ENCODE measurements around the gene KAT6B. TPM values are rescaled to one million over a fixed set of nuclear protein-coding genes. Genes with fewer than 3 reads are reported as not detected.

The KAT6B gene
- polyA plus RNA-seq, 2 donors: 4.7 to 6.7 TPM

DNA sequence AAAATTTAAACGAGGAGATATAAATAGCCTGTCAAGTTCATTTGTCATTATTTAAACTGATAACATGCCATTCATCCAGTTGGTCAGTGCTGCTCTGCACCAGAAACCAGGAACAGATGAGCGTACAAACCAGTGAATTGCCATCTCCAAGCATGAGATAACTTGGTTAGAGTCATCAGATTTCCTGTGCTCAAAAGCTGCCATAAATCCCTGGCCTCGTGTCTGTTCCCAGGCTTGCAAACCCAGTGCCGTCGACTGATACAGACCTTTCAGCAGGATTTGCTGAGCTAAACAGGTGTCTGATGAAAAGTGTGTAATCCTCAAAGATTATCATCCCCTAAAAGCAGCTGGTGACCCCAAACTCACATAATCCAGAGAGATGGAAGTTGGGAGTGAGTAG is 189.0 kb downstream of the KAT6B start:
- H3K27me3 ChIP-seq (ENCODE audit: control insufficient read depth in 1 of 2, insufficient read depth in 2 of 2, low read length in 2 of 2): no peaks in the 10 kb centered on the region
- H3K27ac ChIP-seq (ENCODE audit: low read depth in 2 of 2, low read length in 1 of 2): no peak overlapping the region
- H3K9me3 ChIP-seq (ENCODE audit: control insufficient read depth in 2 of 2, insufficient read depth in 1 of 2, low read depth in 1 of 2, low read length in 1 of 2): no peaks in the 10 kb centered on the region
- peaks cover under 1 to 2% of the 10 kb centered on the region in 2 donors for H3K36me3 ChIP-seq (ENCODE audit: control insufficient read depth in 2 of 2, insufficient read depth in 2 of 2, low read length in 1 of 2)
- H3K4me3 ChIP-seq (ENCODE audit: low read depth in 1 of 2, low read length in 2 of 2): no peak overlapping the region
- 72 to 75% methylated on average over 5 of the region's 5 CpGs for WGBS, 2 donors
- peaks cover under 1 to 2% of the 10 kb centered on the region in 2 donors for H3K4me1 ChIP-seq (ENCODE audit: control insufficient read depth in 2 of 2, insufficient read depth in 2 of 2, low read length in 1 of 2)

DNA sequence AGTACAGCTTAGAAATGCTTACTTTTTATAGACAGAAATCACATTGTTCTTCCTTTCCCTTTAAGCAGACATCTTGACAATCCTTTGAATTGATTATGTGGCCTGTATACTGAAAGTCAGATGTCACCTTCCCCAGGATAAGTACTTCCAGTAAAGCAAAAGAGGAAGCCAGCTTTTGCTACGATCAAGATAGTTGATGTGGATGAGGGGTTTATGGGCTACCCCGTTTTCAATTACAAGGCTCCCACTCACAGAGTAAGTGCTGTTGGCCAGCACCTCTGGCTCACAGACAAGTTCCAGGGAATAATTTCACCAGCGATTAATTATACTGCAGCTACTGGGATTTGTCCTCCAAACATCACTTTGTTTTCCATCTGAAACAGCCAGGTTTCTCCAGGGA is 189.9 kb downstream of the KAT6B start:
- H3K27ac ChIP-seq (ENCODE audit: low read depth in 2 of 2, low read length in 1 of 2): no peak overlapping the region
- no peaks in the 10 kb centered on the region for H3K27me3 ChIP-seq (ENCODE audit: control insufficient read depth in 1 of 2, insufficient read depth in 2 of 2, low read length in 2 of 2)
- H3K36me3 ChIP-seq (ENCODE audit: control insufficient read depth in 2 of 2, insufficient read depth in 2 of 2, low read length in 1 of 2): peaks cover 3 to 5% of the 10 kb centered on the region in 2 donors
- peaks cover 2 to 3% of the 10 kb centered on the region in 2 donors for H3K4me1 ChIP-seq (ENCODE audit: control insufficient read depth in 2 of 2, insufficient read depth in 2 of 2, low read length in 1 of 2)
- 62 to 65% methylated on average over 3 of the region's 3 CpGs for WGBS, 2 donors
- H3K9me3 ChIP-seq (ENCODE audit: control insufficient read depth in 2 of 2, insufficient read depth in 1 of 2, low read depth in 1 of 2, low read length in 1 of 2): no peaks in the 10 kb centered on the region
- no peak overlapping the region for H3K4me3 ChIP-seq (ENCODE audit: low read depth in 1 of 2, low read length in 2 of 2)

GRCh38 chr10:75018251-75018650 is 191.9 kb downstream of the KAT6B start:
- Histone ChIP-seq H3K36me3 (ENCODE audit: control insufficient read depth in 2 of 2, insufficient read depth in 2 of 2, low read length in 1 of 2) (peaks cover 3 to 7% of the 10 kb centered on the region in 2 donors), H3K4me3 (ENCODE audit: low read depth in 1 of 2, low read length in 2 of 2) (no peak overlapping the region), H3K27me3 (ENCODE audit: control insufficient read depth in 1 of 2, insufficient read depth in 2 of 2, low read length in 2 of 2) (no peaks in the 10 kb centered on the region), H3K4me1 (ENCODE audit: control insufficient read depth in 2 of 2, insufficient read depth in 2 of 2, low read length in 1 of 2) (peaks cover 2 to 3% of the 10 kb centered on the region in 2 donors), H3K9me3 (ENCODE audit: control insufficient read depth in 2 of 2, insufficient read depth in 1 of 2, low read depth in 1 of 2, low read length in 1 of 2) (no peaks in the 10 kb centered on the region), H3K27ac (ENCODE audit: low read depth in 2 of 2, low read length in 1 of 2) (no peak overlapping the region)
- WGBS, 2 donors: 93 to 96% methylated on average over 6 of the region's 6 CpGs

GRCh38 chr10:75018686-75019307 is 192.4 kb downstream of the KAT6B start:
- H3K27me3 ChIP-seq (ENCODE audit: control insufficient read depth in 1 of 2, insufficient read depth in 2 of 2, low read length in 2 of 2): no peaks in the 10 kb centered on the region
- H3K4me1 ChIP-seq (ENCODE audit: control insufficient read depth in 2 of 2, insufficient read depth in 2 of 2, low read length in 1 of 2): peaks cover 2 to 3% of the 10 kb centered on the region in 2 donors
- H3K27ac ChIP-seq (ENCODE audit: low read depth in 2 of 2, low read length in 1 of 2): no peak overlapping the region
- 71 to 73% methylated on average over 8 of the region's 8 CpGs for WGBS, 2 donors
- H3K9me3 ChIP-seq (ENCODE audit: control insufficient read depth in 2 of 2, insufficient read depth in 1 of 2, low read depth in 1 of 2, low read length in 1 of 2): no peaks in the 10 kb centered on the region
- no peak overlapping the region for H3K4me3 ChIP-seq (ENCODE audit: low read depth in 1 of 2, low read length in 2 of 2)
- peaks cover 4 to 7% of the 10 kb centered on the region in 2 donors for H3K36me3 ChIP-seq (ENCODE audit: control insufficient read depth in 2 of 2, insufficient read depth in 2 of 2, low read length in 1 of 2)

DNA sequence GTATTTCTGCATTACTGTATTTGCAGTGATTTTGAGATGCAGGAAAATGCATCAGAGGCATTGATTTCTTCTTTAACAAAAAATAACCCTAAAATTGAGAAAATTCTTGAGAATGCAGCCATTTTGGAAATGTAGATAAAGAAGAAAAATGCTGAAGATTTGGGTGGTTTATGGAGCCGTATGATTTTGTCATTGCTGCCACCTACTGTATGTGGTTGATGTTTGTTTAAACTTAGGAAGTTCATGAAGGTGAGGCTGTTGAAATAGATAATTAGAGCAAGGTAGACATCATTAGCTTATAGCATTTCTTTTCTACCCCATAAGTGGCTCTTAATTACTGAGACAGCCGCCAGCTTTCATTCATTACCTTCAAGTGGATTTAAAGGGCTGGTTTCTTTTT is 193.0 kb downstream of the KAT6B start:
- Histone ChIP-seq H3K27ac (ENCODE audit: low read depth in 2 of 2, low read length in 1 of 2) (no peak overlapping the region), H3K4me3 (ENCODE audit: low read depth in 1 of 2, low read length in 2 of 2) (no peak overlapping the region), H3K4me1 (ENCODE audit: control insufficient read depth in 2 of 2, insufficient read depth in 2 of 2, low read length in 1 of 2) (peaks cover 2 to 3% of the 10 kb centered on the region in 2 donors), H3K36me3 (ENCODE audit: control insufficient read depth in 2 of 2, insufficient read depth in 2 of 2, low read length in 1 of 2) (peaks cover 6 to 7% of the 10 kb centered on the region in 2 donors), H3K9me3 (ENCODE audit: control insufficient read depth in 2 of 2, insufficient read depth in 1 of 2, low read depth in 1 of 2, low read length in 1 of 2) (no peaks in the 10 kb centered on the region), H3K27me3 (ENCODE audit: control insufficient read depth in 1 of 2, insufficient read depth in 2 of 2, low read length in 2 of 2) (no peaks in the 10 kb centered on the region)
- 35 to 42% methylated on average over 2 of the region's 2 CpGs for WGBS, 2 donors

GRCh38 chr10:75020168-75020567 is 193.8 kb downstream of the KAT6B start:
- H3K36me3 ChIP-seq (ENCODE audit: control insufficient read depth in 2 of 2, insufficient read depth in 2 of 2, low read length in 1 of 2): peaks cover 6 to 11% of the 10 kb centered on the region in 2 donors
- WGBS, 2 donors: 82 to 83% methylated on average over 6 of the region's 6 CpGs
- H3K4me1 ChIP-seq (ENCODE audit: control insufficient read depth in 2 of 2, insufficient read depth in 2 of 2, low read length in 1 of 2): peaks cover 2 to 3% of the 10 kb centered on the region in 2 donors
- H3K4me3 ChIP-seq (ENCODE audit: low read depth in 1 of 2, low read length in 2 of 2): no peak overlapping the region
- no peaks in the 10 kb centered on the region for H3K9me3 ChIP-seq (ENCODE audit: control insufficient read depth in 2 of 2, insufficient read depth in 1 of 2, low read depth in 1 of 2, low read length in 1 of 2)
- H3K27me3 ChIP-seq (ENCODE audit: control insufficient read depth in 1 of 2, insufficient read depth in 2 of 2, low read length in 2 of 2): no peaks in the 10 kb centered on the region
- no peak overlapping the region for H3K27ac ChIP-seq (ENCODE audit: low read depth in 2 of 2, low read length in 1 of 2)

DNA sequence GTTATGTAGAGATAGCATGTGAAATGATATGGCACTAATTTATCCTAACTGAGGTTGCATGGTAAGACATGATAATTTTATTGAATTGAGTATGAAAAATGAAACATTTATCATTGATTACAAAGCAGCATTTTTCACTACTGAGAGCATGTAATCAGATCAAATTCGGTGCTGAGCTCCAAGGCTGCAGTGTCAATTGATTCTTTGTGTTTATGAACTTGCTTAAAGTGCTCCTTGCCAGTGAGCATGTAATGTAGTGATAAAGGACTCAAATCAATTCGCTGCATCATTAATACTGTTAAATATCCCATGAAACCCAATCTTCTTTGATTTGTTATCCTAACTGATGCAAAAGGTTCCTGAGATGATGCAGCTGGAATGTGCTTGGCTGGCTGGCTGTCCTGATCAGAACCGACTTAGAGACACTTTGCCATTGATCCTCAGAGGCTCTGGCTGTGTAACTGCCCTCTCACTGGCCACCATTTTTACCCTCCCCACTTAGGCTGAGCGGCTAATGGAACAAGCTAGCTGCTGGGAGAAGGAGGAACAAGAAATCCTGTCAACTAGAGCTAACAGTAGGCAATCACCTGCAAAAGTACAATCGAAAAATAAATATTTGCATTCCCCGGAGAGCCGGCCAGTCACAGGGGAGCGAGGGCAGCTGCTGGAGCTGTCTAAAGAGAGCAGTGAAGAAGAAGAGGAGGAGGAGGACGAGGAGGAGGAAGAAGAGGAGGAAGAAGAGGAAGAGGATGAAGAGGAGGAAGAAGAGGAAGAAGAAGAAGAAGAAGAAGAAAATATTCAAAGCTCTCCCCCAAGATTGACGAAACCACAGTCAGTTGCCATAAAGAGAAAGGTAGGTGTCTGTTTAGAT is 195.2 kb downstream of the KAT6B start:
- Histone ChIP-seq H3K9me3 (ENCODE audit: control insufficient read depth in 2 of 2, insufficient read depth in 1 of 2, low read depth in 1 of 2, low read length in 1 of 2) (no peaks in the 10 kb centered on the region), H3K27ac (ENCODE audit: low read depth in 2 of 2, low read length in 1 of 2) (no peak overlapping the region), H3K4me1 (ENCODE audit: control insufficient read depth in 2 of 2, insufficient read depth in 2 of 2, low read length in 1 of 2) (peaks cover 0 to 3% of the 10 kb centered on the region in 2 donors), H3K4me3 (ENCODE audit: low read depth in 1 of 2, low read length in 2 of 2) (no peak overlapping the region), H3K27me3 (ENCODE audit: control insufficient read depth in 1 of 2, insufficient read depth in 2 of 2, low read length in 2 of 2) (no peaks in the 10 kb centered on the region), H3K36me3 (ENCODE audit: control insufficient read depth in 2 of 2, insufficient read depth in 2 of 2, low read length in 1 of 2) (peaks cover 6 to 12% of the 10 kb centered on the region in 2 donors)
- 59 to 72% methylated on average over 10 of the region's 10 CpGs for WGBS, 2 donors

DNA sequence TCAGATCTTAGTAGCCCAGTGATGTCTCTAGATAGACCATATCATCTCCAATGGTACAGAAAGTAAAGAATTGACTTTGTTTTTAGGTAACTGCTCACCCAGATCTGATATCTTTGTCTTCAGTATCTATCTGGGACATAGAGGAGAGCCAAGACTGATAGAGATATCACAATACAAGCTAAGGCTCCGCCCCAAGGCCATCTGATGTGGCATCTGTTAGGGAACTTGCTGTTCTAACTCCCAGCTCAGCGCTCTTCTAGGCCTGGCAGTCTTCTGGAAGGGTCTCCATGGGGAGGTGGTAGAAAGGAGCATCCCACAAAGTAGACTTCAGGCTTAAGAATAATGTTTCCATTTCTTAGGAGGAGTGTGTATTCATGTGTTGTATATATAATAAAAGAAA is 196.7 kb downstream of the KAT6B start:
- Histone ChIP-seq H3K4me1 (ENCODE audit: control insufficient read depth in 2 of 2, insufficient read depth in 2 of 2, low read length in 1 of 2) (peaks cover 0 to 3% of the 10 kb centered on the region in 2 donors), H3K27ac (ENCODE audit: low read depth in 2 of 2, low read length in 1 of 2) (no peak overlapping the region), H3K9me3 (ENCODE audit: control insufficient read depth in 2 of 2, insufficient read depth in 1 of 2, low read depth in 1 of 2, low read length in 1 of 2) (no peaks in the 10 kb centered on the region), H3K27me3 (ENCODE audit: control insufficient read depth in 1 of 2, insufficient read depth in 2 of 2, low read length in 2 of 2) (no peaks in the 10 kb centered on the region), H3K36me3 (ENCODE audit: control insufficient read depth in 2 of 2, insufficient read depth in 2 of 2, low read length in 1 of 2) (peaks cover 6 to 10% of the 10 kb centered on the region in 2 donors), H3K4me3 (ENCODE audit: low read depth in 1 of 2, low read length in 2 of 2) (no peak overlapping the region)
- WGBS, 2 donors: 96 to 97% methylated on average over 2 of the region's 2 CpGs

DNA sequence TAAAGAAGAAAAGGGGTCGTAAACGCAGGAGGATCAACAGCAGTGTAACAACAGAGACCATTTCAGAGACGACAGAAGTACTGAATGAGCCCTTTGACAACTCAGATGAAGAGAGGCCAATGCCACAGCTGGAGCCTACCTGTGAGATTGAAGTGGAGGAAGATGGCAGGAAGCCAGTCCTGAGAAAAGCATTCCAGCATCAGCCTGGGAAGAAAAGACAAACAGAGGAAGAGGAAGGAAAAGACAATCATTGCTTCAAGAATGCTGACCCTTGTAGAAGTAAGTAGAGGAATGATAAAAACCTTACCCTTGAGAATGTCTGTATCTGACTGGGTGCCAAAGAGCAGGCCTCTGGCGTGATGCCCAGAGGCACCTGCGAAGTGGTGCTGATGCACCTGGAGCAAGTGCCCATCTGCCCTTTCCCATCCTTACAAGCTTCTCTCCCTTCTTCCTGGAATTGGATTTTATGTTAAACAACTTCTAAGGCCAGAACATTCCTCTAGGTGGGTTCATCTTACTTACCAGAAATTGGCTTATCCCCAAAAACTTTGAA is 198.6 kb downstream of the KAT6B start:
- no peak overlapping the region for H3K27ac ChIP-seq (ENCODE audit: low read depth in 2 of 2, low read length in 1 of 2)
- no peak overlapping the region for H3K4me3 ChIP-seq (ENCODE audit: low read depth in 1 of 2, low read length in 2 of 2)
- WGBS, 2 donors: 68 to 75% methylated on average over 5 of the region's 5 CpGs
- H3K36me3 ChIP-seq (ENCODE audit: control insufficient read depth in 2 of 2, insufficient read depth in 2 of 2, low read length in 1 of 2): peaks cover 7 to 25% of the 10 kb centered on the region in 2 donors
- no peaks in the 10 kb centered on the region for H3K27me3 ChIP-seq (ENCODE audit: control insufficient read depth in 1 of 2, insufficient read depth in 2 of 2, low read length in 2 of 2)
- H3K4me1 ChIP-seq (ENCODE audit: control insufficient read depth in 2 of 2, insufficient read depth in 2 of 2, low read length in 1 of 2): peaks cover 0 to 3% of the 10 kb centered on the region in 2 donors
- no peaks in the 10 kb centered on the region for H3K9me3 ChIP-seq (ENCODE audit: control insufficient read depth in 2 of 2, insufficient read depth in 1 of 2, low read depth in 1 of 2, low read length in 1 of 2)
